H4 (cell line): Measurements from ENCODE around the gene ZKSCAN1. TPM values are rescaled to one million over a fixed set of nuclear protein-coding genes. Genes with fewer than 3 reads are reported as not detected.
"Not testable (repeated sequence)": the region's sequence is repeated elsewhere in the genome, so short reads cannot be mapped to it uniquely, and the experiment has no call there.

ENCODE experiments used
- DNase-seq: peaks from one replicate; pipeline ENCODE4 v3.0.0-alpha.2; 2015; ENCODE audit warnings: low spot score
- total RNA-seq: library from RNA; depleted of rRNA; stranded (reverse); fragments of >200 nt; shearing (Covaris generic); gene quantifications from 2 replicates; pipeline ENCODE4 v1.2.3, GENCODE V29; 2014

Gene ZKSCAN1
- total RNA-seq, 1 experiment from 2014 or later, result 12.2 TPM

DNA sequence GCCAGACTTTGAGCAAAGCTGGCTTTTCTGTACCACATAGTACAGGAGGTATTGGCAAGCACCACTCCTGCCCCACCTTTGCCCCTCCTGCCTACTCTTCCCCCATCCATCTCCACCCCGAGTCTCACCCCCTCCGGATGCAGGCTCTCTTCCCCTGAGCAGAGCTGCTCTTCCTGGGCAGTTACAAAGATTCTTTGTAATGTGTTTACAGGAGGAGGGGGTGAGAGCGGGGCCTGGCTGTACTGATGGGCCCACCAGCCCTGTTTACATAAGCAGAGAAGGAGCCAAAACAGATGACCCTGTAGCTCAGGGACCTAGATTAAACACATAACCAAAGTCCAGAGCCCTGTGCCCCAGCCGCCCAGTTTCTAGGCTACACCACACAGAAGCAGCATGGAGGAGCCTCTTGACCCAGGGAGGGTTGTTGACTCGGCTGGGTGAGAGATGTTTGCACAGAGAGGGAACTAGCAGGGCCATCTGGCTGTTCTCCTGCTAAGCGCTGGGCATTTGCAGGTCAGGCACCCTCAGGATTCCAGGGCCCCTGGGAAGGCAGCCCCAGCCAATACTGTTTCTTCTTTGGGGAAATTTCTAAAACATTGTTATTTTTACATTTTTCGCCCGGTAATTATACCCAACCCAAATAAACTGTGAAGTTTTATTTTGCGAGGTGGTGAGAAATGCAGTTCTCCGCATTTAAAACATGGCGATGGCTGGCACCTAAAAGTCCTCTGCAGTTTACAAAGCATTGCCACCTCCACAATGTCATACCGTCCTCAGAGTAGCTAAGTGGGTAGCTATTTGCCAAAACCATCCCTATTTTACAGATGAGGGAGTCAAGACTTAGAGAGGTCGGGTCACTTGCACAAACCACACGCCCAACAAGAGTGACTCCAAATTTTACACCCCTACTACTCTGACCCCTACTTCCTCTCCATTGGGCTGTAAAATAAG, 11.4 kb upstream of the ZKSCAN1 start:
- no peak for DNase-seq

DNA sequence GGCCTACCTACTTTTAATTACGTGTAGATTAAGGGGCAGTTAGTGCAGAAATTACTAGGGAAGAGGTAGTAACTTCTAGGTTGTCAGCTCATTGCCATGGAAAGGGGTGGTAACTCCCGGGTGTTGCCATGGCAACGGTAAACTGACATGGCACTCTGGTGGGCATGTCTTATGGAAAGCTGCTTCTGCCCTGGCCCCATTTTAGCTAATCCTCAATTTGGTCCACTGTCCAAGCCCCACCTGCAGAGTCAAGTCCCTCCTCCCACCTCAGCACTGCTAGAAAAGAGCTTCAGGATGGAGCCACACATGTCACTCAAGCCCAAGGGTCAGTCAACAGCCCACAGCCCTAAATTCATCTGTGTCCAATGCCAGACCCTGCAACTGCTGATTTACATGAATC, 7.5 kb upstream of the ZKSCAN1 start:
- no peak for DNase-seq

GRCh38 chr7:100008525-100008924, 6.9 kb upstream of the ZKSCAN1 start:
- no peak for DNase-seq

GRCh38 chr7:100009952-100010351, 5.4 kb upstream of the ZKSCAN1 start:
- not testable (repeated sequence) for DNase-seq

DNA sequence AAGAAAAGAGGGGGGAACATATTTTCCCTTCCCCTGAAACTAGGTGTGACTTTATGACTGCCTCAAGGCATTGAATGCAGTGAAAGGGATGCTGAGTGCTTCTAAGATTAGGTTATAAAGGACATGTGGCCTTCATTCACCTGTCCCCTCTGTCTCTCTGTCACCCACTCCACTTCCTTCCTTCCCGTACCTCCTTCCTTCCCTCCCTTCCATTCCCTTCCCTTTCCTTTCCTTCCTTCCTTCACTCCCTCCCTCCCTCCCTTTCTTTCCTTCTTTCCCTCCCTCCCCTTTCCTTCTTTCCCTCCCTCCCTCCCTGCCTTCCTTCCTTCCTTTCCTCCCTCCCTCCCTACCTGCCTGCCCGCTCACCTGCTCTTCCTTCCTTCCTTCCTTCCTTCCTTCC, 4.5 kb upstream of the ZKSCAN1 start:
- no peak for DNase-seq

DNA sequence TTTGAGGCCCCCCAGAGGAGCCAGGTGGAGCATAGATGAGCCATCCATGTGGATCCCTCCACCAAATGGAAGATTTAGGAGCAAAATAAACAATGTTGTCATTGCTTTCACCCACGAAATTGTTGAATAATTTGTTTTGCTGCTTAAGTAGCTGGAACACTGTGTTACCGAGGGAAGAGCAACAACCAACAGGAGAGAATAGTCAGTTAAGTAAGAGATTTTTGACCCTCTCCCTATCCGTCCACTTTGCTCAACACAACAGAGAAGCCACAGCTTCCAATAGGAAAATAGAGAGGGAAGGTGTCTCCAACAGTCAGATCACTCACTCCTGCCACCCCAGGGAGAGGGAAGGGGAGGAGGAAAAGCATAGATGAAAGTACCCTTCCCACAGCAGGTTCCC, 3.9 kb upstream of the ZKSCAN1 start:
- no peak for DNase-seq

GRCh38 chr7:100012385-100013327, 2.7 kb upstream of the ZKSCAN1 start:
- not testable (repeated sequence) for DNase-seq

DNA sequence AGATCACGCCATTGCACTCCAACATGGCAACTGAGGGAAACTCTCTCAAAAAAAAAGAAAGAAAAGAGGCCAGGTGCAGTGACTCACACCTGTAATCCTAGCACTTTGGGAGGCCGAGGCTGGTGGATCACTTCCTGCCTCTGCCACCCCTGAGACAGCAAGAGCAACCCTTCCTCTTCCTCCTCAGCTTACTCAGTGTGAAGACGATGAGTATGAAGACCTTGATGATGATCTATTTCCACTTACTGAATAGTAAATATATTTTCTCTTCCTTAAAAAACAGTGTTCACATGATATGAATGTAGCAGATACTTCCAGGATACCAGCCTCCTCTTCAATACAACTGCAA, 2.1 kb upstream of the ZKSCAN1 start:
- no peak for DNase-seq

- no peak for DNase-seq
Measured at GRCh38 chr7:100016215-100016901, 962 bp downstream of the ZKSCAN1 start.

DNA sequence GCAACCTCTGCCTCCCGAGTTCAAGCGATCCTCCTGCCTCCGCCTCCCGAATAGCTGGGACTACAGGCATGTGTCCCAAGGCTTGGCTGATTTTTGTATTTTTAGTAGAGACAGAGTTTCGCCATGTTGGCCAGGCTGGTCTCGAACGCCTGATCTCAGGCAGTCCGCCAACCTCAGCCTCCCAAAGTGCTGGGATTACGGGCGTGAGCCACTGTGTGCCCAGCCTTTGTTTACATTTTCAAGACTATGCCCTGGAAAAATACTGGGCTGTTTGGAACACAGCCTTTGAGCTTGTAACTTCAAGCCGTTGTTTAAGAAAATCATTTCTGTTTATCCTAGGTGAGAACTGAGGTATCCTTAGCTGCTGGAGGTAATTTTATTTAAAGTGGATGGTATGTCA, 1.9 kb downstream of the ZKSCAN1 start:
- peak; percentile 25 for DNase-seq

DNA sequence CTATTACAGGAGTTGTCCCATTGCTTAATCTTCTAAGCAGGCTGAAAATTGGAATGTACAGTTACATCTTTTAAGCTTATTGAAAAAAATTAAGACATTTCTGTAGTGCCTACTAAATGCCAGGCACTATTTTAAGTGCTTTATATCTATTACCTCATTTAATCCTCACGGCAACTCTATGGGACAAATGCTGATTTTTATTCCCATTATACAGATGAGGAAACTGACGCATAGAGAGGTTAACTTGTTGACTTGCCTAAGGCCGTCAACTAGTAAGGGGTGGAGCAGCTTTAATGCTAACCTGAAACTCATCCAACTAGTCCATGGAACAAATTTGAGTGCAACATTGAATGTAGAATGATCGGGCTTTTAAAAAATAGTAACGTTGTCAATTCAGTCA, 2.5 kb downstream of the ZKSCAN1 start:
- no peak for DNase-seq

- no peak for DNase-seq
Measured at GRCh38 chr7:100019908-100020307, 4.5 kb downstream of the ZKSCAN1 start.

GRCh38 chr7:100021297-100021696, 5.9 kb downstream of the ZKSCAN1 start:
- no peak for DNase-seq

DNA sequence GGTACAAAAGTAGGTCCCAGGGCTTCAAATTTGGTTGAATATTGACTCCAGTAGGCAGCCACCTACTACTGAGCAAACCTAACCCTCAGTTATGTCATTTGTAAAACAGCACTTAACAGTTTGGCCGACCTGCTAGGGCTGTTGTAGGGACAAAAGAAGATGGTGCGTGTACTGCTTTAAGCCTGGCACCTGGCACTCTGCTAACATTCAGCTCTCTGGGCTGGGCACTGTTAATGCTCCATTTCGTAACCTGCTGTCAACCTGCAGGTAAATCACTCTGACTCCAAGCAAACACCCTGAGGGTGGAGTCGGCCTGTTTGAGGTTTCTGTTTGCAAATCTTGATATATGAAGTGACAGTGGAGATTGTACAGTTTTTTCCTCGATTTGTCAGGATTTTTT, 7.2 kb downstream of the ZKSCAN1 start:
- no peak for DNase-seq

GRCh38 chr7:100023526-100023925, 8.1 kb downstream of the ZKSCAN1 start:
- no peak for DNase-seq

DNA sequence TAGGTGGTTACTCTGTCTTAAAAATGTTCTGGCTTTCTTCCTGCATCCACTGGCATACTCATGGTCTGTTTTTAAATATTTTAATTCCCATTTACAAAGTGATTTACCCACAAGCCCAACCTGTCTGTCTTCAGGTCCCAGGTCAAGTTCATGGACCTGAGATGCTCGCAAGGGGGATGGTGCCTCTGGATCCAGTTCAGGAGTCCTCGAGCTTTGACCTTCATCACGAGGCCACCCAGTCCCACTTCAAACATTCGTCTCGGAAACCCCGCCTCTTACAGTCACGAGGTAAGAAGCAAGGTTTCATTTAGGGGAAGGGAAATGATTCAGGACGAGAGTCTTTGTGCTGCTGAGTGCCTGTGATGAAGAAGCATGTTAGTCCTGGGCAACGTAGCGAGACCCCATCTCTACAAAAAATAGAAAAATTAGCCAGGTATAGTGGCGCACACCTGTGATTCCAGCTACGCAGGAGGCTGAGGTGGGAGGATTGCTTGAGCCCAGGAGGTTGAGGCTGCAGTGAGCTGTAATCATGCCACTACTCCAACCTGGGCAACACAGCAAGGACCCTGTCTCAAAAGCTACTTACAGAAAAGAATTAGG, 8.7 kb downstream of the ZKSCAN1 start:
- no peak for DNase-seq

DNA sequence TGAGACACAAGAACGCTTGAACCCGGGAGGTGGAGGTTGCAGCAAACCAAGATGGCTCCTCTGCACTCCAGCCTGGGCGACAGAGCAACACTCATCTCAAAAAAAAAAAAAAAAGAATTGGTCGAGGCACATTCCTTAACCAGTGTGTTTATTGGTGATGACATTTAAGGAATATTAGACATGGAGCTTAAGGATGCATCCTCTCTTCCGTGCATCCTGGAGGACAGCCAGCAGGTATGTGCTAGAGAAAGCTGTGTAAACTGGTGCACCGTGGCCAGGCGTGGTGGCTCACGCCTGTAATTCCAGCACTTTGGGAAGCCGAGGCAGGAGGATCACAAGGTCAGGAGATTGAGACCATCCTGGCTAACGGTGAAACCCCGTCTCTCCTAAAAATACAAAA, 11.8 kb downstream of the ZKSCAN1 start:
- no peak for DNase-seq

DNA sequence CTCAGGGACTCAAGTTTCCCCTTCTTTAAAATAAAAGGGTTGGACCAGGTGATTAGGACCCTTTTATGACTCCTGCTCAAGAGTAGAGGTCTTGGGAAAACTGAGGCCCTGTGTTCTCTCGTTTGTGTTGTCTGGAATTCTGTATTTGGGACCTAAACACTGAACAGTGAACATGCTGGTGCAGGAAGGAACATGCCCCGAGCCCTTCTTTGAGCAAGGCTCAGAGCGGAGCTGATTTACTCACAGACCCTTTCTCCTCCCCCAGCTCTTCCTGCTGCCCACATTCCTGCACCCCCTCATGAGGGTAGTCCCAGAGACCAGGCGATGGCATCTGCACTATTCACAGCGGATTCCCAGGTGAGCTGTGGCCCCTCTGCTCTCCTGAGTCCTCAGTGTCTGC, 14.2 kb downstream of the ZKSCAN1 start:
- no peak for DNase-seq

DNA sequence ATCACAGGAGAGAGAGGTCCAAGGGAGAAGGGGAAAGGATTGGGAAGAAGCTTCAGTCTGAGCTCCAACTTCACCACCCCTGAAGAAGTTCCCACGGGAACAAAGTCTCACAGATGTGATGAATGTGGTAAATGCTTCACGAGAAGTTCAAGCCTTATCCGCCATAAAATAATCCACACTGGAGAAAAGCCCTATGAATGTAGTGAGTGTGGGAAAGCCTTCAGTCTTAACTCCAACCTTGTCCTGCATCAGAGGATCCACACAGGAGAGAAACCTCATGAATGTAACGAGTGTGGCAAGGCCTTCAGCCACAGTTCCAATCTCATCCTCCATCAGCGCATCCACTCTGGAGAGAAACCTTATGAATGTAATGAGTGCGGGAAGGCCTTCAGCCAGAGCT, 18.1 kb downstream of the ZKSCAN1 start:
- DNase-seq, result no peak

- no peak for DNase-seq
Measured at GRCh38 chr7:100034871-100035510, 19.6 kb downstream of the ZKSCAN1 start.

- DNase-seq, result no peak
Measured at GRCh38 chr7:100035876-100036275, 20.5 kb downstream of the ZKSCAN1 start.
